ENCODE results near the gene PDK1. TPM values are rescaled to one million over a fixed set of nuclear protein-coding genes. Genes with fewer than 3 reads are reported as not detected.

The PDK1 gene
- total RNA-seq, 2 donors from 2014 or later, result 25.5 to 34.0 TPM

GRCh38 chr2:172642301-172643020, 86.6 kb downstream of the PDK1 start:
- H3K27ac Mint-ChIP-seq, result no peak overlapping the region
- H3K9me3 ChIP-seq (ENCODE audit: control insufficient read depth, low read length, poor library complexity, severe bottlenecking), result no peaks in the 10 kb centered on the region
- no peak for ATAC-seq
- H3K4me3 Mint-ChIP-seq, result no peak overlapping the region
- no peaks in the 10 kb centered on the region for H3K4me1 Mint-ChIP-seq
- H3K36me3 Mint-ChIP-seq (ENCODE audit: low read depth), result peaks cover 2% of the 10 kb centered on the region
- H3K27me3 Mint-ChIP-seq, result peaks cover 18% of the 10 kb centered on the region
- no peak for DNase-seq

GRCh38 chr2:172643142-172643541, 87.3 kb downstream of the PDK1 start:
- Mint-ChIP-seq H3K4me3 (no peak overlapping the region), H3K27ac (no peak overlapping the region), H3K36me3 (ENCODE audit: low read depth) (peaks cover 2% of the 10 kb centered on the region), H3K4me1 (no peaks in the 10 kb centered on the region), H3K27me3 (peaks cover 18% of the 10 kb centered on the region)
- no peak for ATAC-seq
- H3K9me3 ChIP-seq (ENCODE audit: control insufficient read depth, low read length, poor library complexity, severe bottlenecking), result no peaks in the 10 kb centered on the region
- no peak for DNase-seq

GRCh38 chr2:172647439-172647838, 91.5 kb downstream of the PDK1 start:
- no peak overlapping the region for H3K27ac Mint-ChIP-seq
- ATAC-seq (no peak), DNase-seq (no peak)
- H3K4me3 Mint-ChIP-seq, result no peak overlapping the region
- no peaks in the 10 kb centered on the region for H3K9me3 ChIP-seq (ENCODE audit: control insufficient read depth, low read length, poor library complexity, severe bottlenecking)
- H3K36me3 Mint-ChIP-seq (ENCODE audit: low read depth), result peaks cover 8% of the 10 kb centered on the region
- peaks cover 18% of the 10 kb centered on the region for H3K27me3 Mint-ChIP-seq
- no peaks in the 10 kb centered on the region for H3K4me1 Mint-ChIP-seq

- Mint-ChIP-seq H3K4me3 (no peak overlapping the region), H3K27ac (no peak overlapping the region), H3K4me1 (no peaks in the 10 kb centered on the region), H3K27me3 (no peaks in the 10 kb centered on the region), H3K36me3 (ENCODE audit: low read depth) (no peaks in the 10 kb centered on the region)
- H3K9me3 ChIP-seq (ENCODE audit: control insufficient read depth, low read length, poor library complexity, severe bottlenecking), result no peaks in the 10 kb centered on the region
- ATAC-seq, result no peak
- DNase-seq, result no peak
These were observed 99.4 kb downstream of the PDK1 start for GRCh38 chr2:172655091-172655837.

GRCh38 chr2:172655838-172656573, 100.1 kb downstream of the PDK1 start:
- ATAC-seq, result no peak
- H3K27ac Mint-ChIP-seq, result no peak overlapping the region

More at GRCh38 chr2:172655838-172656573, 100.1 kb downstream of the PDK1 start:
- Mint-ChIP-seq H3K36me3 (ENCODE audit: low read depth) (no peaks in the 10 kb centered on the region), H3K4me3 (no peak overlapping the region), H3K4me1 (no peaks in the 10 kb centered on the region), H3K27me3 (no peaks in the 10 kb centered on the region)
- no peaks in the 10 kb centered on the region for H3K9me3 ChIP-seq (ENCODE audit: control insufficient read depth, low read length, poor library complexity, severe bottlenecking)
- no peak for DNase-seq

Other genes starting within 250 kb of the PDK1 start
- 10 to 100 TPM; 61.7 to 79.5 TPM for gene ITGA6, start 128.5 kb upstream of the PDK1 start, total RNA-seq
- under 1 TPM; 0.26 to 0.32 TPM for gene RAPGEF4, start 179.8 kb downstream of the PDK1 start, total RNA-seq